ENCODE results near the gene ALK. TPM values are rescaled to one million over a fixed set of nuclear protein-coding genes. Genes with fewer than 3 reads are reported as not detected.

The ALK gene
- total RNA-seq, 1 donor from 2014 or later: 0.14 TPM

DNA sequence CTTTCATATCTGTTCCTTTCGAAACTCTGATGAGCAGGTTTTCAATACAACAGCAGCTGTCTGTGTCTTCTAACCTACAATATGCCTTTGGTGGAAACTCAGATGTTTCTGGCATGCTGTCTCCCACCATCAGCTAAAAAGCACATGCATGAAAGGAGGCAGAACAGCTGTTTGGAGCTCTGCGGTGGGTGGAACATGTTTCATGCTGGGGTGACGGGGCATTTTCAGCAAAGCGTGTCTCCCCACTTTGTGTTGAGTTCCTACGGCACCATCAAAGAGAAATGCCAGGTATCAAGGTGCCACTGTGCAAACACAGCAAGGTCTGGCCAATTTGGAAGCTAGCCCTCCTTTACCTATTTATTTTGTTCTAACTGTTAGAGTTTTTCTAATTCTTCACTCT, 516.1 kb downstream of the ALK start:
- H3K4me1 ChIP-seq: no peaks in the 10 kb centered on the region
- no peak for DNase-seq
- TF ChIP-seq, protein P1, sequence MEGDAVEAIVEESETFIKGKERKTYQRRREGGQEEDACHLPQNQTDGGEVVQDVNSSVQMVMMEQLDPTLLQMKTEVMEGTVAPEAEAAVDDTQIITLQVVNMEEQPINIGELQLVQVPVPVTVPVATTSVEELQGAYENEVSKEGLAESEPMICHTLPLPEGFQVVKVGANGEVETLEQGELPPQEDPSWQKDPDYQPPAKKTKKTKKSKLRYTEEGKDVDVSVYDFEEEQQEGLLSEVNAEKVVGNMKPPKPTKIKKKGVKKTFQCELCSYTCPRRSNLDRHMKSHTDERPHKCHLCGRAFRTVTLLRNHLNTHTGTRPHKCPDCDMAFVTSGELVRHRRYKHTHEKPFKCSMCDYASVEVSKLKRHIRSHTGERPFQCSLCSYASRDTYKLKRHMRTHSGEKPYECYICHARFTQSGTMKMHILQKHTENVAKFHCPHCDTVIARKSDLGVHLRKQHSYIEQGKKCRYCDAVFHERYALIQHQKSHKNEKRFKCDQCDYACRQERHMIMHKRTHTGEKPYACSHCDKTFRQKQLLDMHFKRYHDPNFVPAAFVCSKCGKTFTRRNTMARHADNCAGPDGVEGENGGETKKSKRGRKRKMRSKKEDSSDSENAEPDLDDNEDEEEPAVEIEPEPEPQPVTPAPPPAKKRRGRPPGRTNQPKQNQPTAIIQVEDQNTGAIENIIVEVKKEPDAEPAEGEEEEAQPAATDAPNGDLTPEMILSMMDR (IDR thresholded peaks at IDR 0.05; ENCODE audit: borderline replicate concordance): no peak
- no peak overlapping the region for H3K4me3 ChIP-seq
- peaks cover 23% of the 10 kb centered on the region for H3K27me3 ChIP-seq (ENCODE audit: low read depth)
- intact Hi-C loops (cut with micrococcal nuclease): no loop called here
- no peak overlapping the region for H3K27ac ChIP-seq (replicated peaks)
- no peaks in the 10 kb centered on the region for H3K9me3 ChIP-seq (replicated peaks)
- no peaks in the 10 kb centered on the region for H3K36me3 ChIP-seq

- no peak overlapping the region for H3K27ac ChIP-seq (replicated peaks)
- TF ChIP-seq, protein P1 (IDR thresholded peaks at IDR 0.05; ENCODE audit: borderline replicate concordance): no peak
- no peak for DNase-seq
- H3K9me3 ChIP-seq (replicated peaks): no peaks in the 10 kb centered on the region
- H3K4me1 ChIP-seq: no peaks in the 10 kb centered on the region
- H3K36me3 ChIP-seq: no peaks in the 10 kb centered on the region
- intact Hi-C loops (cut with micrococcal nuclease): no loop called here
- peaks cover 28% of the 10 kb centered on the region for H3K27me3 ChIP-seq (ENCODE audit: low read depth)
- no peak overlapping the region for H3K4me3 ChIP-seq
These were observed 519.4 kb downstream of the ALK start for GRCh38 chr2:29401994-29402393.

DNA sequence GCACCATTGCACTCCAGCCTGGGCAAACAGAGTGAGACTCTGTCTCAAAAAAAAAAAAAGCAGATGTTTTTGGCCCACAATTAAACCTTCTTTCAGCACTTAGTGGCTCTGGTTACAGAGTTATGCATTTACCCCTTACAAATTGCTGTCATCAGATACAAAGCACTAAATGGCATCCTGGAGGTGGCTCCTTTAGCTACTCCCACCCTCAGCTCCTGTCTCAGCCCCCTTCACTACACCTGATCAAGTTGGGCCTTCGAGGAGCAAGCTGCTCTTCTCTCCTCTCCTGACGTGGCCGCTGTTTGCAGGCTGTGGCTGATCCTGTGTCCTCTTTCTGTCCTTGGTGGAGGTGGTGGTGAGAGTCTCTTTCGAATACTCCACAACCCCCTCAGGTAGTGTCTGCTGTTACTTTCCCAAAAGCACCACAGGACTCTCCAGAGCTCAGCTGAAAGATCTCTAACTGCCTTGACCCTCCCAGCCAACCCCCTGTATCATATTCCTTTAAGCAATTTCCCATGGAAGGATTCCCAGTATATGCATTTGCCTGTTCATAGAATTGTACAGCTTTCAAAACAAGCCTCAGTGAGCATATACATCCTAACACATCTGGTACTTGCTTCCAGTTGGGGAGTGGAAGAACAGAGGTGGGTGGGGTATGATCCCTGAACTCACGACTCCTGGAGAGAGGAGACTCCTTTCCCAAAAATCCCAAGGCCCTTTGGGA, 520.3 kb downstream of the ALK start:
- Histone ChIP-seq H3K4me1 (no peaks in the 10 kb centered on the region), H3K27ac (replicated peaks) (no peak overlapping the region), H3K36me3 (no peaks in the 10 kb centered on the region), H3K9me3 (replicated peaks) (no peaks in the 10 kb centered on the region), H3K4me3 (no peak overlapping the region), H3K27me3 (ENCODE audit: low read depth) (peaks cover 32% of the 10 kb centered on the region)
- intact Hi-C loops (cut with micrococcal nuclease): no loop called here
- no peak for DNase-seq
- TF ChIP-seq, protein P1 (IDR thresholded peaks at IDR 0.05; ENCODE audit: borderline replicate concordance): no peak

GRCh38 chr2:29398384-29399237, 522.8 kb downstream of the ALK start:
- no peaks in the 10 kb centered on the region for H3K9me3 ChIP-seq (replicated peaks)
- H3K4me1 ChIP-seq: no peaks in the 10 kb centered on the region
- H3K36me3 ChIP-seq: no peaks in the 10 kb centered on the region
- no peak overlapping the region for H3K4me3 ChIP-seq
- DNase-seq: no peak
- intact Hi-C loops (cut with micrococcal nuclease): no loop called here
- no peak overlapping the region for H3K27ac ChIP-seq (replicated peaks)
- TF ChIP-seq, protein P1 (IDR thresholded peaks at IDR 0.05; ENCODE audit: borderline replicate concordance): no peak
- H3K27me3 ChIP-seq (ENCODE audit: low read depth): peaks cover 52% of the 10 kb centered on the region

GRCh38 chr2:29397713-29398112, 523.7 kb downstream of the ALK start:
- TF ChIP-seq, protein P1 (IDR thresholded peaks at IDR 0.05; ENCODE audit: borderline replicate concordance): no peak
- no peak overlapping the region for H3K4me3 ChIP-seq
- no peak overlapping the region for H3K27ac ChIP-seq (replicated peaks)
- no peak for DNase-seq
- H3K36me3 ChIP-seq: no peaks in the 10 kb centered on the region
- peaks cover 46% of the 10 kb centered on the region for H3K27me3 ChIP-seq (ENCODE audit: low read depth)
- intact Hi-C loops (cut with micrococcal nuclease): no loop called here
- H3K4me1 ChIP-seq: no peaks in the 10 kb centered on the region
- no peaks in the 10 kb centered on the region for H3K9me3 ChIP-seq (replicated peaks)

Measured in left ventricle myocardium inferior (tissue), 1 donor.